Vagina (tissue), 2 donors: ENCODE measurements around the gene CCDC88C.

Experiments
- CTCF ChIP-seq, 3 experiments: fragments of 450-650 bp in 2 of 3; fragments of 200-600 bp in 1 of 3; sonication (generic) in 1 of 3; IDR thresholded peaks; one replicate each; pipeline ENCODE4 v1.5.1; 2017 to 2019; ENCODE audit warnings: antibody characterized with exemption in 3 of 3, mild to moderate bottlenecking in 2 of 3, moderate library complexity in 2 of 3
- POLR2A ChIP-seq, 2 donors: fragments of 450-650 bp; IDR thresholded peaks; one replicate each; pipeline ENCODE4 v1.6.1; 2017; ENCODE audit warnings: antibody characterized with exemption in 2 of 2, mild to moderate bottlenecking in 2 of 2, moderate library complexity in 2 of 2

GRCh38 chr14:91406451-91406850 is 11.2 kb downstream of the CCDC88C start:
- TF ChIP-seq CTCF (IDR thresholded peaks at IDR 0.05) = no peak
- TF ChIP-seq POLR2A (IDR thresholded peaks at IDR 0.05) = no peak
